EH (cell line): ENCODE results near the gene TRDN.
"Not testable (repeated sequence)": the region's sequence is repeated elsewhere in the genome, so short reads cannot be mapped to it uniquely, and the experiment has no call there.

Source experiments
- DNase-seq: peaks from one replicate; pipeline ENCODE4 v3.0.0-alpha.2; 2015; ENCODE audit warnings: low read depth

TRDN gene

DNA sequence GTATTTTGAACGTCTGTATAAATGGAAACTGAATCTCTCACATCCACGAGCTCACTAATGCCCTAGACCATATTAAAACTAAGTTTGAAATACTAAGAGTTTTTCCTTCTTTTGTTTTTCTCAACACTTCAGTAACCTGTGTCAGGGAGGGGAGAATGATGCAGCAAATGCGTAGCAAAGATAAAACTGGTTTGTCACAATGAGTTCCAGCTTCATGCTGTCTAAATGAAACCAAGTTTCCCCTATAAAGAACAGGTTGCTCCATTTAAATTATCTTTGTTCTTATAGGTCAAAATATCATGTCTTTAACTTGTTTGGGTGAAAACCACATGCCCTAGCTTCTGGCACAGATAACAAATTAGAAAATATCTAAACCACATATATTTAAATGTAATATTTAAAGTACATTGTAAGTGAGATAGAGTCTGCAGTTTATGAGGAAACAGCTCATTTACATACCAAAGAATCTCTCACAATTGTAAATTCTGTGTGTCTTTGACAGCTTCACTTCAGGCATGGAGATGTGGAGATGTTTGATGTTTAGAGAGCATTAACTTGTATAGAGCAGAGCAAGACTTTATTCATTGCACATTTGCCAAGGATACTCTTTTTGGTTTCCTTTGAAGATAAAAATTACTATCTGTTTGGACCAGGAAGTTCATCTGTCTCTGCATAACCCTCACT lies 7.3 kb downstream of the TRDN start:
- no peak for DNase-seq

DNA sequence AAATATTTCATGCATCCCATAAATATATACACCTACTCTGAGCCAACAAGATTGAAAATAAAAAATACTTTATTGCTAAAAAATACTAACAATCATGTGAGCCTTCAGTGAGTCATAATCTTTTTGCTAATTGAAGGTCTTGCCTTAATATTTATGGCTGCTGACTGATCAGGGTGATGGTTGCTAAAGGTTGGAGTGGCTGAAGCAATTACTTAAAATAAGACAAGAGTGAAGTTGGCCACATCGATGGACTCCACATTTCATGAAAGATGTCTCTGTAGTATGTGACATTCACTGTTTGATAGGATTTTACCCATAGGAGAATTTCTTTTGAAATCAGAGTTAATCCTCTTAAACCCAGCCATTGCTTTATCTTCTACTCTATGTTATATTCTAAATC lies 11.1 kb downstream of the TRDN start:
- no peak for DNase-seq

DNA sequence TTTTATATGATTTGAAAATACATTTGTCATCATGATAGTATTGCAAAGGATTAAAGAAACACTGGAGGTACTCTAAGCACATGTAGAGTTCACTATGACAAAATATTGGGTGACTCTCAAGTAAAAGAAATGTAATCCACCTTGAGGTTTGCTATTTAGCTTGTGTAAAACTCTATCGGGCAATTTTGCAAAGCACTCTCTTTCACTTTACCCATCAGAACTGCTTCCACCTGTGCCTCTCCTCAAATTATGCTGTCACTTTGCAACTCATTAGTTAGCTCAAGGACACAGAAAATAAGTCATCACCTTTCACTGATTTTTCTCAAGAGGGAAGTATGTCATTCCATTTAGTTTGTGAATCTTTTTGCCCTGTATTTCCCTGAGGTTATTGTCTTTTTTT lies 14.0 kb downstream of the TRDN start:
- DNase-seq, result no peak

DNA sequence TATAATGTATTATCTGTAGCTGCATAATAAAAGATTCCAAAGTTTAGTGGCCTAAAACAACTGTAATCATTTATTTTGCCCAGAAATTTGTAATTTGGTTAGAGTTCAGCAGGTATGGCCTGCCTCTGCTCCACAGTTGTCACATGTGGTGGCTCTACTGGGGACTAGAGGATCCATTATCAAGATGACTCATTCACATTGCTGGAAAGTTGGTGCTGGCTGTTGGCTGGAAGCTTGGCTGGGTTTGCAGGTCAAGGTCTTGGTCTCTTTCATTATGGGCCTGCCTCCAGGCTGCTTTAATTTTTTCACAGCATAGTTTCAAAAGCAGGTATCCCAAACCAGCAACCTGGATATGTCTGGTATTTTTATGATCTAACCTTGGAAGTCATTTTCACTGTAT lies 17.6 kb downstream of the TRDN start:
- DNase-seq, result no peak

DNA sequence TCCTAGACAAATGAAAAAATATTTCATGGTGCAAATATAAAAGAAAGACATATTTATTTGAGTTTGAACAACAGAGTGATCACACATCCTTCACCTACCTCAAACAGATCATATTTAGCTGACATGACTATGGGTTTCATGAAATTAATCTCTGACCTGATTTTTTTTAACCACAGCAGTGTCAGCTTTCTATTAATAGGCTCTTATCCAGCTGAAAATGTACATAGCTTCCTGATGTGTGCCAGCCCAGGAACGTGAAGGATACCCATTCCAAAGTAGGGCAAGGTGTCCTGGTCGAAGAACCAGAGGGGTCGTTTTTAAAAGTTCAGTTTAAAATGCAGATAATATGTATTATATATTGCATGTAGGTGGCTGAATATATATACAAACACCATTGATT lies 19.8 kb downstream of the TRDN start:
- DNase-seq, result no peak

DNA sequence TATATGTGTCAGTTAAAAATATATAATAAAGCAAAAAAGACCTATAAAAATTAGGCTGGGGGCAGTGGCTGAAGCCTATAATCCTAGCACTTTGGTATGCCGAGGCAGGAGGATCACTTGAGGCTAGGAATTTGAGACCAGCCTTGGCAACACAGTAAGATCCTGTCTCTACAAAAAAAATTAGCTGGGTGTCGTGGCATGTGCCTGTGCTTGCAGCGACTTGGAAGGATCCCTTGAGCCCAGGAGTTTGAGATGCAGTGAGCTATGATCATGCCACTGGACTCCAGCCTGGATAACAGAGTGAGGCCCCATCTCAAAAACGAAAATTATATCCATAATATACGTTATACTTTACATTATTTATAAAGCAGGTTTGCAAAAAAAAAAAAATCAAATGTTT lies 20.7 kb downstream of the TRDN start:
- no peak for DNase-seq

DNA sequence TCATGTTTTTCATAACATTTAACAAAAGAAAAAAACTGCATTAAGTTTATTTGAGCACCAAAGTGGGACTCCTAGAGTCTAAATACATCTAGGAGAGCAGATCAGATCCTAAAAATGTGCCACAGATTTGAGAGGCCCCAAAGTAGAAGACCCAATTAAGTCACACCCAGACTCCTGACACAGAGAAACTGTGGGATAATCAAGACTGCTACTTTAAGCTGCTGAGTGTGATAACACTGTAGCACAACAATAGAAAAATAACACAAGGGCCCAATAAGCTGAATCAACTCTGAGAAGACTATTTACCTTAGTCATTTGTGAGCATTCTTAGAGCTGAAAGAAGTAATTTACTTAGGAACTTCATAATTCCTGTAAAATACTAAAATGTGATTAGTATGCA lies 26.0 kb downstream of the TRDN start:
- DNase-seq, result no peak

DNA sequence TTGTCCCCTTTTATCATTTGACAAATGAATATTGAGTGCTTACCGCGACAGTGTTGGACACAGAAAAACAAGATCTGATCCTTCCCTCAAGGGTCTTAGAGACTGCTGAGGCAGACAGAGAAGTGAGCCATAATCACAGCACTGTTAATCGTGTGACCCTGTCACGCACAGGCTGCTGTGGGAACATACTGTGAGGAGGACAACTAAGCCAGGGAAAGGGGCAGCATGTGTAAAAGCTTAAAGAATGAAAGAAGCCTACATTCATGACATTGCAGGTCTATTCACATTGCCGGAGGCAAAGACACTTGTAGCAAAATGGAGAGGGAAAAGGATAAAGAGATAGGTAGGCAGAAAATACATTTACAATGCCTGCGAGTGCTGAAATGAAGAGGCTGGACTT lies 32.7 kb downstream of the TRDN start:
- no peak for DNase-seq

DNA sequence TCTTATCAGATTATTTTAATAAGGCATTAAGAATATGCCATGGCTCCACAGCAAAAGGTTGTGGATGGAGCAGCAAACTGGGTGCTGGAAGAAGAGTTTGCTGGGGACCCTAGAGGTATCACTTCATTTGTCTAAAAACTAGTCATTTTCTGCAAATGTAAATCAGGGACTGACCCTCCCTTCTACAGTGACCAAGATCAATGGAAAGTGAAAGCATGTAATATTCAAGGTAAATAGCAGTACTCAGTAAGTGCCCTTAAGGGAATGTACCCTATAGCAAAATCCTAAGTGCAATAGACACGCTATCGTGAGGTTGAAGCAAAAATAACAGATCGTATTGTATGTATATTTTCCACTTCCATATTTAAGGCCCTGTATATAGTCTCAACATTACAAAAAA lies 38.7 kb downstream of the TRDN start:
- no peak for DNase-seq

DNA sequence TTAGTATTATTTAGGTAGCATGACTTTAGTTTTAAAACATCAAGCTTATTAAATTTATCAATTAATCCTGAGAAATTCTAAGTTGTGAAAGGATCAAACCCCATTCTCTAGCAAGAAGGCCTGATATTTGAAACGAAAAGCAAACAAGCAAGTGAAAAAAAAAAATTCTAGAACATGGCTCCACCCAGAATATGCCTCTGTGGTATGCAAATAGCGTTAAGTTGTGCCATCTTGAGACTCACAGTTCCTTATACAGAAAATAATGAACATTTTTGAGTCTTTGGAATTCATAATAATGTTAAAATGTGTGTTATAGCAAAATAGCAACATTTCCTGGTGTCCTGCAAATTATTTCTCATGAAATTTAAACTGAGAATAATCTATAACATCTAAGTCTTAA lies 42.0 kb downstream of the TRDN start:
- no peak for DNase-seq

DNA sequence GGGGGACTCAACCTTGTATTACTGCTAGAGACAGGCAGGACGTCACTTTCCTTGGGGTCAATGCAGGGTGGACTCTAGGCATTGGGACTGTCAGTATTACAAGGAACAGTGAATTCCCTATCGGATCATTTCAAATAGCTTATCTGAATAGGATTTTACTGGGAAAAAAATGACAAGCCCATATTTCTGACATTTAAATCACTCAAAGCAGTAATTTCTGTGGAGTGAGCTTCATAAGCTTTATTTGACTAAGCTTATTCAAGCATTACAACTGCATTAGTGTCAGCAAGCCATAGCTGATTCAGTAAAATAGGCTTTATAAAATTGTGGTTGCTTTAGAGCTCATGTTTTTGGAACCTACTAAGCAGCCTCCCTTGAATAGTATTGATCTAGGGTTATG lies 44.3 kb downstream of the TRDN start:
- DNase-seq, result no peak

DNA sequence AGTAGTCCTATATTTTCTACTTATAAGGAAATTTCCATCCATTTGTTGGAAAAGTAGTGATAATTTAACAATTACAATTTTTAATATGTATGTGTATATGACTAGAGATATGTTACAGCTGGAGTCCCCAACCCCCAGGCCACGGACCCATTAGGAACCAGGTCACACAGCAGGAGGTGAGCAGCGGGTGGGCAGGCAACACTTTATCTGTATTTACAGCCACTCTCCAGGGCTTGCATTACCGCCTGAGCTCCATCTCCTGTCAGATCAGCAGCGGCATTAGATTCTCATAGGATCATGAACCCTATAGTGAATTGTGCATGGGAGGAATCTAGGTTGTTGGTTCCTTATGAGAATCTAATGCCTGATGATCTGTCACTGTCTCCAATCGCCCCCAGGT lies 46.8 kb downstream of the TRDN start:
- no peak for DNase-seq

DNA sequence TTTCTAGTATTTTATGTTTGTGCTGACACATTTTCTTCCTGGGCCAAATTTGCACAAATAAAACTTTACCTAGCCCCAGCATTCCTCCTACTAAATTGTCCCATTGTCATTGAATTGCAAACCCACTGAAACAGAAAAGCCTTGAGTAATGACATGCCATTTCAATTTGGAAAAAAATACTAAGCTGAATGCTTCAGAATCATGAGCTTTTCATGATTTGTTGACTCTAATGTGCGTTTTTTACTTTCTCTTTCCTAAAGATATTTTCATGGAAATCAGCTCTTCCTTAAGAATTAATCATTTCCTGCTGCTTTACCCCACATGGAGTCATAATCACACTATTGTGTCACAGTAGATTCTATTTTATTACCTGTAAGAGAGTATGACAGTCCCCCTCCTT lies 47.4 kb downstream of the TRDN start:
- DNase-seq, result no peak

DNA sequence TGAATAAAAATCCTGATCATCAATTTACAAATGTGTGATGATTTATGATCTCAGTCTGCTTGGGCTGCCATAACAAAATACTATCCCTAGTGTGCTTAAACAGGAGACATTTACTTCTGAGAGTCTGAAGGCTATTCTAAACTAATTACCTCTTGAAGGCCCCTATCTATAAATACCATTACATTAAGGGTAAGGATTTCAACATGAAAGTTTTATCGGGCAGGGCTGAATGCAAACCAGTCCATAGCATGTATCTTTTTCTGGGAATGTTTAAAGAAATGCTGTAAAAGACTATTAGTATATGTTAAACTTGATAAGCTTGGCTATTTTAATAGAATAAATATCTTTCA lies 48.2 kb downstream of the TRDN start:
- no peak for DNase-seq

DNA sequence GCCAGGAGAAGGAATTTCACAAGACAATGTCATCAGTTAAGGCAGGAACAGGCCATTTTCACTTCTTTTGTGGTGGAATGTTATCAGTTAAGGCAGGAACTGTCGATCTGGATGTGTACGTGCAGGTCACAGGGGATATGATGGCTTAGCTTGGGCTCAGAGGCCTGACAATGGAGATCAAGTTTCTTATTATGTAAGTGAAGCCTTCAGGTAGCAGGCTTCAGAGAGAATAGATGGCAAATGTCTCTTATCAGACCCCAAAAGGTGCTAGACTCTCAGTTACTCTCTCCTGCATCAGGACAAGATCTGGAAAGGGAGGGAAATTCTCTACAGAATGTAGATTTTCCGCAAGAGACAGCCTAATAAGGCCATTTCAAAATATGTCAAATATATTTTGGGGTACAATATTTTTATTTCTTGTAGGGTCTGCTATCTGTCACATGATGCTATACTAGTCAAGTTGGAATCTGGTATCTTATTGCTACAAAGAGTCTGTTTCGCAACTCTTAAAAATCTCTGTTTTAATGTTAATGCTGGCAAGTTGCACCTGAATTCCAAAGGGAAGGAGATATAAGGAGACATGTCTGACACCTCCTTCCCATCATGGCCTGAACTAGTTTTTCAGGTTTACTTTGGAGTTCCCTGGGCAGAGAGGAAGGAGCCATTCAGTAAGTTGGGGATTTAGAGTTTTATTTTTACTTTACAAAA lies 48.8 kb downstream of the TRDN start:
- DNase-seq, result no peak

DNA sequence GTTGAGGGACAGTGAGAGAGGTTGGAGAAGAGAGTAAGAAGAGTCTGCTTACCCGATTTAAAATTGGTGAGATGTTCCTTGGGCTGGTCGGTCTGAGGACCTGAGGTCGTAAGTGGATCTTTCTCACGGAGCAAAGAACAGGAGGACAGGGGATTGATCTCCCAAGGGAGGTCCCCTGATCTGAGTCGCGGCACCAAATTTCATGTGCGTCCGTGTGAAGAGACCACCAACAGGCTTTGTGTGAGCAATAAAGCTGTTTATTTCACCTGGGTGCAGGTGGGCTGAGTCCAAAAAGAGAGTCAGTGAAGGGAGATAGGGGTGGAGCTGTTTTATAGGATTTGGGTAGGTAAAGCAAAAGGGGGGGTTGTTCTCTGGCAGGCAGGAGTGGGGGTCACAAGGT lies 49.3 kb downstream of the TRDN start:
- DNase-seq, result not testable (repeated sequence)

DNA sequence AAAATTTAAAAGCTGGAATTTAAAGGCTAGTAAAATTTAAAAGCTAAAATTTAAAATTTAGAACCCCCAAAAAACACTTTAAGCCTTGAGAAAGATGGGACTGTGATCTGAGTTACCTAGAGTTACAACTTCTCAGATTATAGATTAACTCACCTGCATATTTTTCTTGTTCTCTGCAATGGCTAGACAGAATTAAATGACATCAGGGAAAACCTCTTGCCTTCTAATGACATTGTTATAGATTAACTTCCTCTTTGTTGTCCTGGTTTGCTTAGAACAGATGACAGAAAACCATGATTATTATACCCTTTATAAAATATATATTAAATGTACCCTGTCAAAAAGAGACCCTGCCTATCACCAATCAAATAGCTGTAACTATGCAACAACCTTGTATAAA lies 56.4 kb downstream of the TRDN start:
- DNase-seq, result no peak

DNA sequence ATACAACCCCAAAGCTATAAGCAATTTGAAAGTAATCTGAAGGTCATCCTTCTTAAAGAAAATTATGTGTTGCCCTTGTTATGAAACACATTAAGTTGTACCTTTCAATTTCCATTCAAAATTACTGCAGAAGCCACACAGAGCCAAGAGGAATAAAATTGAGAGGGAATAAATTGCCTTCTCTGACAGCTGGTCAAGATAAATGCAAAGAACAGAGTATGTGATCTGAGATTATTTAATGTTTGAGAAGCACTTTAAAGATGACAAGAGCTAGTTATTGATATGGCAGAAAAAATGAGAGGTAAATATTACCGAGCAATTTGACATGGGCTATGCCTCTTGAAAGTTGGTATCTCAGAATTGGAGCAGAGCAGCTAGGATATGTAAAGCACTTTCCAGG lies 61.6 kb downstream of the TRDN start:
- DNase-seq, result no peak

DNA sequence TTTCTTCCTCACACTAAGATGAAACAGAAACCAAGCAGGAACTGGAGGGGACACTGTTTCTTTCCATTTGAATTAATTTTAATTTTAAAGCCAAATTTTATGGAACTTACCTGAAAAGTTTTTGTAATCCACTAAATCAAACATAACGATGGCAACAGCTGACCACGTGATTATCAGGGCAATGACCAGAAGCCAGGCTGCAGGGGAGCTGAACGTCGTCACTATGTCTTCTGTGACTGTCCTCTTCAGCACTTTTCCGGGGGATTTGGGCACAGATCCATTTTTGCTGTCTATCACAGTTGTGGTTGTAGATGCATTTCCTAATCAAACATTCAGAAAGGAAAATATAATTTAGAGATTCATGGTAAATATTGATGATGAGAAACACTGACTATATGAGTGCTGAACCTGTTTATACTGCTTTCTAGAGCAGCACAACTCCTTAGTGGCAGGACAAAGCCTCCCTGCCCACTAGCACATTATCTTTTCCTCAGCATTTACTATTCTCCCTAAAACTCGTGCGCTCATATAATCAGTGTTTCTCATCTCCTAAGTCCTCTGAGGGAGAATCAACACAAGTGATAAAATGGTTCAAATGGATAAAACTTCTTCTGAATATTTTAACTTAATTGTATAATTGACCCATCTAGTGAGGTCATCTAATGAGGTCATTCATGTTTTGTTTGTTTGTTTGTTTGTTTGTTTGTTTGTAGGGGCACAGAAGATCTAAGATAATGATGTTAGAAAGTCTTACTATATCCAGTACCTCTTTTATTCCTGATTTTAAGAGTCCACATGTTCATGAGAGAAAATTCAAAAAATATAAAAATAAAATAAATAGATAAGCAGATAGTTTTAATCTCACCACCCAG lies 65.7 kb downstream of the TRDN start:
- no peak for DNase-seq

DNA sequence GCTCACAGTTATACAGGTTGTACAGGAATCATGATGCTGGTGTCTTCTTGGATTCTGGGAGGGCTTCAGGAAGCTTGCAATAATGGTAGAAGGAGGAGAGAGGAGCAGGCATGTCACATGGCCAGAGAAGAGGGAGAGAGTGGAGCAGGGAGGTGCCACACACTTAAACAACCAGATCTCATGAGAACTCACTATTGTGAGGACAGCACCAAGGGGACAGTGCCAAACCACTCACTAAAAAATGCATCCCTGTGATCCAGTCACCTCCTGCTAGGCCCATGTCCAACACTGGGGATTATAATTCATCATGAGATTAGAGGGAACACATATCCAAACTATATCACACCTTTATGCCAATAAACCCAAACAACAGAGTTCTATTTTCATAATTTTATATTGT lies 67.2 kb downstream of the TRDN start:
- DNase-seq, result no peak

DNA sequence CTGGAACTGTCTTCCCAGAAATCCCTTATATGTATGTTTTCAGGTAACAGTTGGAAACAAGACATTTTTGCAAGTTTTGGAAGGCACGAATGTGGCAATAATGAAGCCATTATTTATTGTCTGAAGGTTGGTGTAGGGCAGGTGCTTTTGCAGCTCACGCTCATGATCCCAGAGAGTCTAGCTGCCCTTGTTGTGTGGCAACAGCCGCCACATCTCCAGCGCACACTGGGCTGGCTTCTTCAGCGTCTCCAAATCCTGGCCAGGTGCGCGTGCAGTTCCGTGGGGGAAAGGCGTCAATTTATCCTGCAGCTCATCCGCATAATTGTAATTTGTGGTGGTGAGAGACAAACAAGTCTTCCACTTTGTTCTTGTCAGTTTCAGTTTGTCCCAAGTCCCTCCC lies 71.2 kb downstream of the TRDN start:
- DNase-seq, result no peak

DNA sequence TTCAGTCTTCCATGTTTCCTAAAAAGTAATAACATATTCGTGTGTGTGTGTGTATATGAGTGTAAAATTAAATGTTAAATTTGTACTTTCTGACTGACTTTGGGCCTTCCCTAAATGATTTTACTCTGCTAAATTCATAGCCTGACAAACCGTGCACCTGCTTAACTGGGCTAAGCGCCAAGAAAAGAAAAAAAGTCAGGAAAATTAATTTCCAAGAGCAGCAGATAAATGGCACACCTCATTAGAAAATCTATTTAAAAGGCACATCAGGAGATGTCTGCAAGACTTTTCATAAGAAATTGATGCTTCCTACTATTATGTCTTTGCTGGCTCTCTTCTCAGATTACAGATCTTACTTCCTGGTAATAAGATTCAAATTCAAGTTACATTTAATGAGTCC lies 72.4 kb downstream of the TRDN start:
- DNase-seq, result no peak

DNA sequence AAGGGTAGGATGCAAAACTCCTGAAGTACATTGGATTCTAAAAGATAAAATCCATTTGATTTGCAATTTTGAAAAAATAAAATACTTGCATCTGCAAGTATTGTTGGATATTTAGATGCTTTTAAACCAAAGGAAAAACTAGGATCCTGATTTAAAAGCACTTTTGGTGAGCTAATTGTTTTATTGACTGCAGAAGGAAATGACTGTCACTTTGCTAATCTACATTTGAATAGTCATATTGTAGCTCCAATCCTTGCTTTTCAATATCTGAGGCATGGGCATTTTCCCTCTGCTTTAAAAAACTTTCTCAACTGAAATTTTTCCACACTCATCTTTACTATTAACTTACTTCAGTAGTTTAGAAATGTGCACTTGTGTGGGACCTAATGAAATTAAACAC lies 74.1 kb downstream of the TRDN start:
- no peak for DNase-seq
